Panc1 (cell line): Measurements from ENCODE around the gene EPHB2. TPM values are rescaled to one million over a fixed set of nuclear protein-coding genes. Genes with fewer than 3 reads are reported as not detected.

Experiments
- ATAC-seq: fragments of 200-7000 bp; cut with Tn5 transposase; 2 replicates; pipeline ENCODE4 v1.9.1; 2020; ENCODE audit warnings: mild to moderate bottlenecking, moderate library complexity
- BruUV-seq: library from RNA; stranded (reverse); fragments of 400-500 nt; replicated peaks from 2 replicates; lab custom pipeline; 2021; lab: Mats Ljungman, UMichigan
- CTCF ChIA-PET: fragments of 300-600 bp; sonication (Branson Sonifier 250); formaldehyde crosslinking; loops from one replicate; lab custom pipeline; 2022; ENCODE audit warnings: antibody characterized with exemption; lab: Charles Lee
- POLR2A ChIA-PET: fragments of 300-600 bp; sonication (Branson Sonifier 250); formaldehyde crosslinking; loops from one replicate; lab custom pipeline; 2022; ENCODE audit warnings: antibody characterized with exemption; lab: Charles Lee
- DNase-seq: peaks from one replicate; pipeline ENCODE4 v3.0.0-alpha.2; 2010; ENCODE audit warnings: low read depth, low spot score
- H3K27ac ChIP-seq: 2 replicates; pipeline ENCODE4 v1.5.1; 2011; ENCODE audit warnings: mild to moderate bottlenecking, low read length, inconsistent platforms
- H3K27me3 ChIP-seq: fragments of 200-500 bp; sonication (Bioruptor generic); 2 replicates; pipeline ENCODE4 v1.6.0; 2014; ENCODE audit warnings: low read length, inconsistent platforms; ENCODE audit not compliant: control insufficient read depth, insufficient read depth
- H3K36me3 ChIP-seq: fragments of 200-500 bp; sonication (Bioruptor generic); 2 replicates; pipeline ENCODE4 v1.5.1; 2014; ENCODE audit warnings: inconsistent platforms, mild to moderate bottlenecking, low read length, moderate library complexity; ENCODE audit not compliant: control insufficient read depth, insufficient read depth
- H3K4me1 ChIP-seq: 2 replicates; pipeline ENCODE4 v1.5.1; 2011; ENCODE audit warnings: inconsistent platforms, mild to moderate bottlenecking, low read length, moderate library complexity; ENCODE audit not compliant: control insufficient read depth, insufficient read depth
- H3K4me3 ChIP-seq, 2 experiments: 2 replicates each; pipeline ENCODE4 v1.5.1; 2011 to 2012; ENCODE audit warnings: low read depth in 2 of 2, low read length in 2 of 2, mild to moderate bottlenecking in 2 of 2, inconsistent platforms in 1 of 2, moderate library complexity in 1 of 2
- H3K9me3 ChIP-seq: fragments of 200-500 bp; sonication (Bioruptor generic); 2 replicates; pipeline ENCODE4 v1.5.1; 2014; ENCODE audit warnings: low read depth, mild to moderate bottlenecking, inconsistent platforms, low read length, moderate library complexity; ENCODE audit not compliant: control insufficient read depth, insufficient read depth
- CTCF ChIP-seq: fragments of 450-650 bp; IDR thresholded peaks from 2 replicates; pipeline ENCODE4 v1.5.1; 2017; ENCODE audit warnings: mild to moderate bottlenecking
- POLR2AphosphoS5 ChIP-seq: IDR thresholded peaks from 2 replicates; pipeline ENCODE4 v1.6.1; 2012; ENCODE audit warnings: mild to moderate bottlenecking, low read depth, low read length, moderate library complexity
- REST ChIP-seq, 2 experiments: IDR thresholded peaks; 2 replicates each; pipeline ENCODE4 v1.6.1; 2011 to 2012; ENCODE audit warnings: low read depth in 2 of 2, control low read depth in 1 of 2, low read length in 1 of 2, mild to moderate bottlenecking in 1 of 2, moderate library complexity in 1 of 2; ENCODE audit not compliant: insufficient read depth in 1 of 2
- SIN3A ChIP-seq: IDR thresholded peaks from 2 replicates; pipeline ENCODE4 v1.6.1; 2012; ENCODE audit warnings: low read depth, mild to moderate bottlenecking, low read length, moderate library complexity, borderline replicate concordance; ENCODE audit not compliant: insufficient read depth
- TCF7L2 ChIP-seq: IDR thresholded peaks from 2 replicates; pipeline ENCODE4 v1.6.1; 2011; ENCODE audit warnings: mild to moderate bottlenecking, low read depth, low read length, inconsistent platforms
- in situ Hi-C: cut with HindIII; loops from 2 replicates; pipeline ENCODE4 v1.10.0; 2016; ENCODE audit warnings: low sequenced_read_pairs, low pct_unique_long_range_greater_than_20kb
- intact Hi-C: fragments of 100-400 bp; cut with micrococcal nuclease; formaldehyde crosslinking; loops from one replicate; pipeline ENCODE4 v1.10.0; 2022; ENCODE audit not compliant: unreplicated experiment
- total RNA-seq: library from RNA; stranded (reverse); gene quantifications from one replicate; pipeline ENCODE4 v1.2.1, GENCODE V29; 2021; ENCODE audit not compliant: unreplicated experiment

The EPHB2 gene
- total RNA-seq, 1 experiment from 2014 or later = 29.0 TPM

- intact Hi-C loops = no loop called here
- Histone ChIP-seq H3K27ac (no peak overlapping the region), H3K4me1 (no peaks in the 10 kb centered on the region), H3K27me3 (no peaks in the 10 kb centered on the region), H3K9me3 (no peaks in the 10 kb centered on the region), H3K4me3 (no peak overlapping the region), H3K36me3 (no peaks in the 10 kb centered on the region)
- in situ Hi-C loops = no loop called here
- ChIA-PET CTCF (no interaction called here), POLR2A (no interaction called here)
- BruUV-seq = no TSS peak
- TF ChIP-seq REST (IDR thresholded peaks at IDR 0.05; ENCODE audit: insufficient read depth in 1 of 2, low read depth in 2 of 2, low read length in 1 of 2) = no peak
- no peak for TF ChIP-seq TCF7L2
- TF ChIP-seq POLR2AphosphoS5 = no peak
- TF ChIP-seq CTCF = no peak
- no peak for TF ChIP-seq SIN3A
- ATAC-seq = no peak
- no peak for DNase-seq
Measured at GRCh38 chr1:22782406-22782805, 71.8 kb downstream of the EPHB2 start.

GRCh38 chr1:22784317-22784716, 73.7 kb downstream of the EPHB2 start:
- no peak overlapping the region for H3K27ac ChIP-seq
- H3K9me3 ChIP-seq = no peaks in the 10 kb centered on the region
- H3K4me3 ChIP-seq = no peak overlapping the region
- BruUV-seq = no TSS peak
- no peak for ATAC-seq
- in situ Hi-C loops (no loop called here), intact Hi-C loops (no loop called here)
- ChIA-PET CTCF (no interaction called here), POLR2A (no interaction called here)
- TF ChIP-seq TCF7L2 = no peak
- H3K36me3 ChIP-seq = no peaks in the 10 kb centered on the region
- no peaks in the 10 kb centered on the region for H3K4me1 ChIP-seq
- no peaks in the 10 kb centered on the region for H3K27me3 ChIP-seq
- DNase-seq = no peak

- H3K36me3 ChIP-seq = no peaks in the 10 kb centered on the region
- H3K4me3 ChIP-seq = no peak overlapping the region
- H3K9me3 ChIP-seq = no peaks in the 10 kb centered on the region
- H3K27me3 ChIP-seq = no peaks in the 10 kb centered on the region
- intact Hi-C loops (no loop called here), in situ Hi-C loops (no loop called here)
- ChIA-PET CTCF (no interaction called here), POLR2A (no interaction called here)
- TF ChIP-seq CTCF = no peak
- TF ChIP-seq TCF7L2 = no peak
- TF ChIP-seq REST (IDR thresholded peaks at IDR 0.05; ENCODE audit: insufficient read depth in 1 of 2, low read depth in 2 of 2, low read length in 1 of 2) = no peak
- no peak for TF ChIP-seq SIN3A
- TF ChIP-seq POLR2AphosphoS5 = no peak
- DNase-seq (no peak), ATAC-seq (no peak)
- H3K27ac ChIP-seq = no peak overlapping the region
- H3K4me1 ChIP-seq = no peaks in the 10 kb centered on the region
- BruUV-seq = no TSS peak
Measured at GRCh38 chr1:22784737-22785136, 74.1 kb downstream of the EPHB2 start.
